CD4-positive, alpha-beta T cell (primary cell): ENCODE results near the gene WDR90. TPM values are rescaled to one million over a fixed set of nuclear protein-coding genes. Genes with fewer than 3 reads are reported as not detected.
A peak's percentile ranks its signal among the peaks of the same experiment; 100 is the strongest.

Experiments used
- ATAC-seq: fragments of 200-7000 bp; cut with Tn5 transposase; one replicate; pipeline ENCODE4 v1.10.0; 2022; ENCODE audit warnings: mild to moderate bottlenecking; ENCODE audit not compliant: poor library complexity
- CTCF ChIA-PET: fragments of 350-600 bp; sonication (Branson Sonifier 250); formaldehyde crosslinking; loops from one replicate; lab custom pipeline; 2021; ENCODE audit warnings: antibody characterized with exemption, inconsistent platforms; lab: Charles Lee
- POLR2A ChIA-PET: fragments of 350-600 bp; sonication (Branson Sonifier 250); formaldehyde crosslinking; loops from one replicate; lab custom pipeline; 2021; ENCODE audit warnings: antibody characterized with exemption, inconsistent platforms; lab: Charles Lee
- DNase-seq, 14 experiments: peaks; one replicate each; pipeline ENCODE4 v3.0.0-alpha.2; 2013 to 2020; ENCODE audit warnings: mixed read lengths in 2 of 14
- H3K27ac ChIP-seq, 2 donors: one replicate each; pipeline versions ENCODE4 v1.5.1 to v1.7.0; 2013; ENCODE audit warnings: low read length in 2 of 2, low read depth in 1 of 2, mild to moderate bottlenecking in 1 of 2
- H3K27me3 ChIP-seq, 2 experiments: 1 replicate in 1 of 2; 2 replicates in 1 of 2; pipeline versions ENCODE4 v1.6.1 to v1.7.0; 2013; ENCODE audit warnings: low read length in 2 of 2, control low read depth in 1 of 2, mild to moderate bottlenecking in 1 of 2, moderate library complexity in 1 of 2; ENCODE audit not compliant: insufficient read depth in 2 of 2, control insufficient read depth in 1 of 2
- H3K36me3 ChIP-seq: one replicate; pipeline ENCODE4 v1.6.1; 2013; ENCODE audit warnings: low read length, control low read depth; ENCODE audit not compliant: insufficient read depth
- H3K4me1 ChIP-seq: one replicate; pipeline ENCODE4 v1.6.1; 2013; ENCODE audit warnings: low read length, control low read depth; ENCODE audit not compliant: insufficient read depth
- H3K4me3 ChIP-seq: one replicate; pipeline ENCODE4 v1.5.1; 2013; ENCODE audit warnings: mild to moderate bottlenecking, low read length, moderate library complexity
- H3K9me3 ChIP-seq, 2 experiments: 1 replicate in 1 of 2; 2 replicates in 1 of 2; pipeline versions ENCODE4 v1.6.1 to v1.7.0; 2013; ENCODE audit warnings: low read length in 2 of 2, mild to moderate bottlenecking in 2 of 2, control low read depth in 1 of 2, moderate library complexity in 1 of 2; ENCODE audit not compliant: control insufficient read depth in 1 of 2, insufficient read depth in 1 of 2
- H3K27ac Mint-ChIP-seq: one replicate; pipeline ENCODE4 v1.8.0; 2020; ENCODE audit warnings: mixed read lengths
- H3K27me3 Mint-ChIP-seq: one replicate; pipeline ENCODE4 v1.8.0; 2021; ENCODE audit warnings: mixed read lengths
- H3K36me3 Mint-ChIP-seq: one replicate; pipeline ENCODE4 v1.8.0; 2021; ENCODE audit warnings: low read depth, mixed read lengths
- H3K4me1 Mint-ChIP-seq: one replicate; pipeline ENCODE4 v1.8.0; 2021; ENCODE audit warnings: low read depth, mixed read lengths
- H3K4me3 Mint-ChIP-seq: one replicate; pipeline ENCODE4 v1.8.0; 2020; ENCODE audit warnings: mild to moderate bottlenecking, mixed read lengths
- H3K9me3 Mint-ChIP-seq: one replicate; pipeline ENCODE4 v1.8.0; 2020; ENCODE audit warnings: mixed read lengths
- CTCF ChIP-seq: fragments of 200-600 bp; IDR thresholded peaks from one replicate; pipeline ENCODE4 v1.8.0; 2022; ENCODE audit warnings: antibody characterized with exemption, mild to moderate bottlenecking
- intact Hi-C, 2 experiments: fragments of 100-400 bp; cut with DNase I in 1 of 2; cut with micrococcal nuclease in 1 of 2; formaldehyde crosslinking; loops; one replicate each; pipeline versions ENCODE4 v1.15.1 to v1.9.0; 2023 to 2025; cut with DNase I, micrococcal nuclease
- total RNA-seq, 174 experiments: library from RNA in 2 of 174; stranded (reverse) in 2 of 174; gene quantifications; one replicate each; pipeline ENCODE4 v1.2.3 and lab custom pipeline; 2021 to 2026

Gene WDR90
- total RNA-seq, 2 experiments from 2014 or later, result 8.1 to 10.3 TPM

- ATAC-seq (no peak), DNase-seq (no peak)
- Mint-ChIP-seq H3K36me3 (no peaks in the 10 kb centered on the region), H3K27ac (no peak overlapping the region), H3K4me3 (no peak overlapping the region), H3K4me1 (peaks cover 6% of the 10 kb centered on the region), H3K9me3 (no peaks in the 10 kb centered on the region), H3K27me3 (no peaks in the 10 kb centered on the region)
- no peak for TF ChIP-seq CTCF
- H3K9me3 ChIP-seq, result no peaks in the 10 kb centered on the region
- no peak overlapping the region for H3K4me3 ChIP-seq
- no peak overlapping the region for H3K27ac ChIP-seq
- H3K4me1 ChIP-seq, result peaks cover 16% of the 10 kb centered on the region
- ChIA-PET CTCF (no interaction called here), POLR2A (interaction anchor here (0.6 to 1.3 kb wide), 2 partner anchors 10 to 23 kb away, joined by 3 to 4 read pairs; partner anchors contain the start of genes METTL26 and WDR90)
- H3K36me3 ChIP-seq, result no peaks in the 10 kb centered on the region
- intact Hi-C loops, result loop anchor here in 1 of 2 experiments (5.0 kb wide), 1 partner anchor 67 kb away; the partner anchor contains the start of gene RAB40C
- H3K27me3 ChIP-seq, result no peaks in the 10 kb centered on the region
Measured at GRCh38 chr16:659618-660017, 10.5 kb downstream of the WDR90 start.

- Histone ChIP-seq H3K27ac (no peak overlapping the region), H3K27me3 (no peaks in the 10 kb centered on the region), H3K36me3 (no peaks in the 10 kb centered on the region), H3K4me3 (no peak overlapping the region), H3K4me1 (peaks cover 16% of the 10 kb centered on the region), H3K9me3 (no peaks in the 10 kb centered on the region)
- ChIA-PET POLR2A (interaction anchor here (0.6 kb wide), 1 partner anchor 24 kb away, joined by 3 read pairs; the partner anchor contains the start of gene METTL26), CTCF (no interaction called here)
- Mint-ChIP-seq H3K27ac (no peak overlapping the region), H3K4me3 (no peak overlapping the region), H3K9me3 (no peaks in the 10 kb centered on the region), H3K36me3 (no peaks in the 10 kb centered on the region), H3K27me3 (no peaks in the 10 kb centered on the region), H3K4me1 (peaks cover 6% of the 10 kb centered on the region)
- ATAC-seq (no peak), DNase-seq (no peak)
- intact Hi-C loops, result loop anchor here in 1 of 2 experiments (5.0 kb wide), 1 partner anchor 68 kb away; the partner anchor contains the start of gene RAB40C
- TF ChIP-seq CTCF, result no peak
Measured at GRCh38 chr16:660132-660458, 10.9 kb downstream of the WDR90 start.

GRCh38 chr16:660459-661183 is 11.5 kb downstream of the WDR90 start:
- peak overlapping the region; percentile 56 for H3K4me3 Mint-ChIP-seq
- Histone ChIP-seq H3K27ac (no peak overlapping the region), H3K36me3 (no peaks in the 10 kb centered on the region), H3K4me1 (peaks cover 16% of the 10 kb centered on the region), H3K9me3 (no peaks in the 10 kb centered on the region), H3K27me3 (no peaks in the 10 kb centered on the region), H3K4me3 (no peak overlapping the region)
- no peaks in the 10 kb centered on the region for H3K27me3 Mint-ChIP-seq
- peaks cover 6% of the 10 kb centered on the region for H3K4me1 Mint-ChIP-seq
- no peaks in the 10 kb centered on the region for H3K9me3 Mint-ChIP-seq
- TF ChIP-seq CTCF, result no peak
- CTCF ChIA-PET, result no interaction called here
- H3K36me3 Mint-ChIP-seq, result no peaks in the 10 kb centered on the region
- peak; percentile 33 to 86 (median 64) for DNase-seq
- H3K27ac Mint-ChIP-seq, result no peak overlapping the region
- POLR2A ChIA-PET, result no interaction called here
- intact Hi-C loops, result loop anchor here in 1 of 2 experiments (5.0 kb wide), 1 partner anchor 68 kb away; the partner anchor contains the start of gene RAB40C
- peak; percentile 81 for ATAC-seq
